ENCODE data around the gene MGMT.

- TF ChIP-seq CTCF (IDR thresholded peaks at IDR 0.05) = no peak
- no peak for TF ChIP-seq ZFX (IDR thresholded peaks at IDR 0.05; ENCODE audit: borderline replicate concordance)
Observed at GRCh38 chr10:129704786-129705525, 237.9 kb downstream of the MGMT start.

Data from 22Rv1 (cell line).